ENCODE data around the gene MAGEB1. TPM values are rescaled to one million over a fixed set of nuclear protein-coding genes. Genes with fewer than 3 reads are reported as not detected.

The MAGEB1 gene
- total and polyA plus RNA-seq, 10 donors: not detected

DNA sequence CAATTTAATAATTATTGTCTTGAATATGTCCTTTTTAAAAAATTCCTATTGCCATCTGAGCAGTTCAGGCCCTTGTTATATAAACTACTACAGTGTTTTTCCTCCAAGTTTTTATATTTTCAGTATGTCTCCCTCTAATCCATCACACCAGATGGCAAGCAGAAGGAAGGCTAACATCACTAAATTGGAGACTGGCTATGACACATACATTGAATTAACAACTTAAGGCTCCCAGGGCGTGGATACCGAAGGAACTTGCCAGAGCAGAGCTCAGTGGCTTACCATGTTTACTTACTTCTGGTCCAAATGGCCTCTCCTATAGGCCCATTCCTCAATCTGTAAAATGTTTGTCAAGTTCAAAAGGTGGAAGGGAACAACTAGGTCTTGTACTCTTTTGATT is 13.0 kb downstream of the MAGEB1 start:
- 76 to 93% (median 87%) methylated on average over 2 of the region's 2 CpGs for WGBS, 5 donors
- intact Hi-C loops (cut with DNase I; ENCODE audit: low total_unique reads): no loop called here
- no peak overlapping the region for H3K4me3 ChIP-seq
- H3K27ac ChIP-seq: no peak overlapping the region
- H3K27me3 ChIP-seq (replicated peaks in 1 of 7): no peaks in the 10 kb centered on the region
- no peaks in the 10 kb centered on the region for H3K36me3 ChIP-seq
- no peak for DNase-seq
- peaks cover 0 to 9% (median 0%) of the 10 kb centered on the region in 8 donors for H3K9me3 ChIP-seq
- H3K4me1 ChIP-seq: no peaks in the 10 kb centered on the region
- TF ChIP-seq, protein P1, sequence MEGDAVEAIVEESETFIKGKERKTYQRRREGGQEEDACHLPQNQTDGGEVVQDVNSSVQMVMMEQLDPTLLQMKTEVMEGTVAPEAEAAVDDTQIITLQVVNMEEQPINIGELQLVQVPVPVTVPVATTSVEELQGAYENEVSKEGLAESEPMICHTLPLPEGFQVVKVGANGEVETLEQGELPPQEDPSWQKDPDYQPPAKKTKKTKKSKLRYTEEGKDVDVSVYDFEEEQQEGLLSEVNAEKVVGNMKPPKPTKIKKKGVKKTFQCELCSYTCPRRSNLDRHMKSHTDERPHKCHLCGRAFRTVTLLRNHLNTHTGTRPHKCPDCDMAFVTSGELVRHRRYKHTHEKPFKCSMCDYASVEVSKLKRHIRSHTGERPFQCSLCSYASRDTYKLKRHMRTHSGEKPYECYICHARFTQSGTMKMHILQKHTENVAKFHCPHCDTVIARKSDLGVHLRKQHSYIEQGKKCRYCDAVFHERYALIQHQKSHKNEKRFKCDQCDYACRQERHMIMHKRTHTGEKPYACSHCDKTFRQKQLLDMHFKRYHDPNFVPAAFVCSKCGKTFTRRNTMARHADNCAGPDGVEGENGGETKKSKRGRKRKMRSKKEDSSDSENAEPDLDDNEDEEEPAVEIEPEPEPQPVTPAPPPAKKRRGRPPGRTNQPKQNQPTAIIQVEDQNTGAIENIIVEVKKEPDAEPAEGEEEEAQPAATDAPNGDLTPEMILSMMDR (IDR thresholded peaks at IDR 0.05 in 8 of 11, conservative IDR thresholded peaks at IDR 0.05 in 3 of 11): no peak
- TF ChIP-seq POLR2AphosphoS5 (IDR thresholded peaks at IDR 0.05) (no peak), POLR2A (IDR thresholded peaks at IDR 0.05) (no peak)

DNA sequence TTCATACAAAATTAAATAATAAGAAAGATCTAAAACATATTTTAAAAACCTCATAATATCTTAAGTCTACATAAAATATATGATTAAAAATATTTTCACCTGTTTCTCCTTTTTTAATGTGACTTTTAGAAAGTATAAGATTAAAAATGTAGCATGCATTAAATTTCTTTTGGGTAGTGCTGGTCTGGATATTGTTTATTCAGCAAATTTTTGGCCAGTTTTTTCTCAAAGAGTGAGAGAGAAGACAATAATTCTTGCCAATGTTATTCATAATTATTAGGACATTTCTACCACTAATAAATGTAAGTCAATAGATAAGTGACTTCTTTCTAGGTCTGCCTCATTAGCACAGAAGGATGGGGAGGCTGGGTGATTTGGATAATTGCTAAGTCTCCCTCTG is 14.1 kb downstream of the MAGEB1 start:
- no peaks in the 10 kb centered on the region for H3K27me3 ChIP-seq (replicated peaks in 1 of 7)

DNA sequence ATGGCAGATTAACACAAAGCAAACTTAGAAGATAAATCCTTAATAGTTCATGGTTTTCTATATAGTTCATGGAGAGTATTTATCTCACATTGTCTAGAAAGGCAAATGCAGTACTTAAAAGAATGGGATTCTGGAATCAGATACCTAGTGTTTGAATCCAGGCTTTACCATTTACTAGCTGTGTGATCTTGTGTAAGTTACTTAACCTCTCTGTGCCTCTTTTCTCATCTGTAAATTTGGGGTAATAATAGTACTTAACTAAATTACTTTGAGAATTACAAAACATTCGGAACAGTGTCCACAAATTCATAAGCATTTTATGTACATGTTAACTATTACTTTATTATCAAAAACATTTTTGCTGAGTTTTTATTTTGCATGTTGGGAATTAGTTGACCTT is 15.8 kb downstream of the MAGEB1 start:
- no peaks in the 10 kb centered on the region for H3K27me3 ChIP-seq (replicated peaks in 1 of 7)
- no peaks in the 10 kb centered on the region for H3K4me1 ChIP-seq
- no peak for DNase-seq
- no peak overlapping the region for H3K27ac ChIP-seq
- H3K36me3 ChIP-seq: no peaks in the 10 kb centered on the region
- intact Hi-C loops (cut with DNase I; ENCODE audit: low total_unique reads): no loop called here
- H3K4me3 ChIP-seq: no peak overlapping the region
- WGBS, 5 donors: 62 to 96% (median 78%) methylated on average over 1 of the region's 1 CpG
- TF ChIP-seq POLR2A (IDR thresholded peaks at IDR 0.05) (no peak), POLR2AphosphoS5 (IDR thresholded peaks at IDR 0.05) (no peak)
- TF ChIP-seq, protein P1 (IDR thresholded peaks at IDR 0.05 in 8 of 11, conservative IDR thresholded peaks at IDR 0.05 in 3 of 11): no peak
- H3K9me3 ChIP-seq: no peaks in the 10 kb centered on the region

More for the DNA sequence above, 14.1 kb downstream of the MAGEB1 start:
- Histone ChIP-seq H3K27ac (no peak overlapping the region), H3K36me3 (no peaks in the 10 kb centered on the region), H3K9me3 (no peaks in the 10 kb centered on the region), H3K4me3 (no peak overlapping the region), H3K4me1 (no peaks in the 10 kb centered on the region)
- intact Hi-C loops (cut with DNase I; ENCODE audit: low total_unique reads): no loop called here
- no peak for DNase-seq
- TF ChIP-seq POLR2A (IDR thresholded peaks at IDR 0.05) (no peak), POLR2AphosphoS5 (IDR thresholded peaks at IDR 0.05) (no peak)
- TF ChIP-seq, protein P1 (IDR thresholded peaks at IDR 0.05 in 8 of 11, conservative IDR thresholded peaks at IDR 0.05 in 3 of 11): no peak

DNA sequence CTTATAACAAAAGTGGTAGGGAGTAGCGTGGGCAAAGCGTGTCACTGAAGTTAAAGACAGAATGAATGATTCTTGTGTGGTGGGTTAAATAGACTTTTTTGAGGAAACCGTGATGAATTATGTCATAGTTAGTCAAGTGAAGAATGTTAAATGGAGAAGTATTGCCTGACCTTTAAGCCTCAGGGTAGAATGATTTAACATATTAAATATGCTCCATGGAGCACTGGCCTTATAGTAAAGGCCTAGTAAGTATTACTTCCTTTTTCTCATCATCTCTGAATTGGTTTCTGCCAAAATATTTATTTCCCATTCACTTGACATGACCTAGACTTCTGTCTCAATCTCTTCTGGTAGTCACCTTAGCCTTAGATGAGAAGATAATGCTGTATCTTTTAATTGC is 23.7 kb downstream of the MAGEB1 start:
- Histone ChIP-seq H3K36me3 (no peaks in the 10 kb centered on the region), H3K9me3 (no peaks in the 10 kb centered on the region), H3K4me1 (no peaks in the 10 kb centered on the region), H3K27ac (no peak overlapping the region), H3K27me3 (replicated peaks in 1 of 7) (no peaks in the 10 kb centered on the region), H3K4me3 (no peak overlapping the region)
- no peak for DNase-seq
- 65 to 86% (median 75%) methylated on average over 3 of the region's 3 CpGs for WGBS, 5 donors
- TF ChIP-seq, protein P1 (IDR thresholded peaks at IDR 0.05 in 8 of 11, conservative IDR thresholded peaks at IDR 0.05 in 3 of 11): no peak
- TF ChIP-seq POLR2AphosphoS5 (IDR thresholded peaks at IDR 0.05) (no peak), POLR2A (IDR thresholded peaks at IDR 0.05) (no peak)
- intact Hi-C loops (cut with DNase I; ENCODE audit: low total_unique reads): no loop called here

All from spleen (tissue), 11 donors.